Parathyroid adenoma (tissue), 2 donors: ENCODE data around the gene GMFB.

Experiments
- H2AFZ ChIP-seq: fragments of 300-600 bp; sonication (generic); one replicate; pipeline ENCODE4 v1.7.0; 2017; ENCODE audit warnings: antibody characterized with exemption, mild to moderate bottlenecking
- H3K27ac ChIP-seq: fragments of 300-600 bp; sonication (generic); one replicate; pipeline ENCODE4 v1.7.0; 2017
- H3K27me3 ChIP-seq: fragments of 300-600 bp; sonication (generic); one replicate; pipeline ENCODE4 v1.7.0; 2017; ENCODE audit warnings: low read length; ENCODE audit not compliant: control insufficient read depth, insufficient read depth
- H3K36me3 ChIP-seq: fragments of 300-600 bp; sonication (generic); one replicate; pipeline ENCODE4 v1.7.0; 2017; ENCODE audit warnings: low read length; ENCODE audit not compliant: control insufficient read depth, insufficient read depth
- H3K4me1 ChIP-seq: fragments of 300-600 bp; sonication (generic); one replicate; pipeline ENCODE4 v1.7.0; 2017; ENCODE audit warnings: control low read depth
- H3K4me2 ChIP-seq: fragments of 300-600 bp; sonication (generic); one replicate; pipeline ENCODE4 v1.7.0; 2017; ENCODE audit warnings: low read length
- H3K4me3 ChIP-seq: fragments of 300-600 bp; sonication (generic); one replicate; pipeline ENCODE4 v1.7.0; 2017; ENCODE audit warnings: low read depth, low read length
- H3K79me2 ChIP-seq: fragments of 300-600 bp; sonication (generic); one replicate; pipeline ENCODE4 v1.7.0; 2017; ENCODE audit warnings: control low read depth
- H3K9ac ChIP-seq: fragments of 300-600 bp; sonication (generic); one replicate; pipeline ENCODE4 v1.7.0; 2017; ENCODE audit warnings: mild to moderate bottlenecking
- H3K9me3 ChIP-seq: fragments of 300-600 bp; sonication (generic); one replicate; pipeline ENCODE4 v1.7.0; 2017; ENCODE audit warnings: low read length; ENCODE audit not compliant: control insufficient read depth
- CTCF ChIP-seq: fragments of 300-600 bp; sonication (generic); IDR thresholded peaks from one replicate; pipeline ENCODE4 v1.7.0; 2017; ENCODE audit warnings: antibody characterized with exemption, mild to moderate bottlenecking
- donor health status: primary hyperparathyroidism.

Gene GMFB

GRCh38 chr14:54516709-54517108, 27.9 kb upstream of the GMFB start:
- Histone ChIP-seq H3K27ac (no peak overlapping the region), H2AFZ (no peak overlapping the region), H3K4me3 (no peak overlapping the region), H3K27me3 (no peaks in the 10 kb centered on the region), H3K9me3 (no peaks in the 10 kb centered on the region), H3K79me2 (peaks cover 31% of the 10 kb centered on the region), H3K4me2 (no peak overlapping the region), H3K9ac (no peak overlapping the region), H3K36me3 (no peaks in the 10 kb centered on the region), H3K4me1 (peaks cover 4% of the 10 kb centered on the region)
- TF ChIP-seq CTCF = no peak

GRCh38 chr14:54515670-54516069, 26.9 kb upstream of the GMFB start:
- no peak overlapping the region for H3K9ac ChIP-seq
- H2AFZ ChIP-seq = no peak overlapping the region
- no peak overlapping the region for H3K27ac ChIP-seq
- H3K4me2 ChIP-seq = no peak overlapping the region
- no peaks in the 10 kb centered on the region for H3K27me3 ChIP-seq
- no peaks in the 10 kb centered on the region for H3K9me3 ChIP-seq
- no peaks in the 10 kb centered on the region for H3K36me3 ChIP-seq
- H3K79me2 ChIP-seq = peaks cover 41% of the 10 kb centered on the region
- no peak for TF ChIP-seq CTCF
- H3K4me1 ChIP-seq = peaks cover 8% of the 10 kb centered on the region
- no peak overlapping the region for H3K4me3 ChIP-seq

GRCh38 chr14:54512393-54512792, 23.6 kb upstream of the GMFB start:
- Histone ChIP-seq H3K4me1 (peaks cover 11% of the 10 kb centered on the region), H3K9ac (no peak overlapping the region), H3K27me3 (no peaks in the 10 kb centered on the region), H3K9me3 (no peaks in the 10 kb centered on the region), H3K36me3 (no peaks in the 10 kb centered on the region), H3K4me3 (no peak overlapping the region), H3K27ac (no peak overlapping the region), H2AFZ (no peak overlapping the region), H3K79me2 (peaks cover 35% of the 10 kb centered on the region), H3K4me2 (no peak overlapping the region)
- no peak for TF ChIP-seq CTCF

- no peaks in the 10 kb centered on the region for H3K9me3 ChIP-seq
- peaks cover 30% of the 10 kb centered on the region for H3K79me2 ChIP-seq
- H2AFZ ChIP-seq = peak within 1 kb of the TSS; percentile 97
- H3K4me3 ChIP-seq = peak within 1 kb of the TSS; percentile 94
- H3K4me1 ChIP-seq = peaks cover 11% of the 10 kb centered on the region
- H3K27ac ChIP-seq = peak within 1 kb of the TSS; percentile 75
- peak within 1 kb of the TSS; percentile 82 for H3K4me2 ChIP-seq
- H3K9ac ChIP-seq = peak within 1 kb of the TSS; percentile 88
- TF ChIP-seq CTCF = peak; percentile 81
- H3K36me3 ChIP-seq = no peaks in the 10 kb centered on the region
- H3K27me3 ChIP-seq = no peaks in the 10 kb centered on the region
Measured at GRCh38 chr14:54509546-54510501, 21.0 kb upstream of the GMFB start, which contains the start of gene CGRRF1. TSS of gene CGRRF1 (plus strand) at chr14:54509906. CDS start at chr14:54509960, 54 bp downstream.
